Hepatocyte (in vitro differentiated cells): ENCODE results near the gene PHC1. TPM values are rescaled to one million over a fixed set of nuclear protein-coding genes. Genes with fewer than 3 reads are reported as not detected.

ENCODE experiments used
- DNase-seq: peaks from one replicate; pipeline ENCODE4 v3.0.0-alpha.2; 2016; ENCODE audit warnings: low spot score
- H2AFZ ChIP-seq: fragments of 200-600 bp; sonication (generic); 2 replicates; pipeline ENCODE4 v1.6.0; 2016; ENCODE audit warnings: antibody characterized with exemption, mild to moderate bottlenecking
- H3K27ac ChIP-seq: fragments of 200-600 bp; sonication (generic); 2 replicates; pipeline ENCODE4 v1.5.1; 2016; ENCODE audit warnings: mild to moderate bottlenecking
- H3K27me3 ChIP-seq: fragments of 200-600 bp; sonication (generic); 2 replicates; pipeline ENCODE4 v1.6.1; 2016
- H3K36me3 ChIP-seq: fragments of 200-600 bp; sonication (generic); replicated peaks from 2 replicates; pipeline ENCODE4 v1.5.1; 2016; ENCODE audit warnings: low read depth; ENCODE audit not compliant: insufficient read depth
- H3K4me1 ChIP-seq: fragments of 200-600 bp; sonication (generic); 2 replicates; pipeline ENCODE4 v1.5.1; 2016; ENCODE audit warnings: mild to moderate bottlenecking, moderate library complexity; ENCODE audit not compliant: insufficient read depth
- H3K4me2 ChIP-seq: fragments of 200-600 bp; sonication (generic); 2 replicates; pipeline ENCODE4 v1.6.0; 2016
- H3K4me3 ChIP-seq: fragments of 200-600 bp; sonication (generic); 2 replicates; pipeline ENCODE4 v1.5.1; 2016; ENCODE audit warnings: mild to moderate bottlenecking
- H3K79me2 ChIP-seq: fragments of 200-600 bp; sonication (generic); 2 replicates; pipeline ENCODE4 v1.6.0; 2017; ENCODE audit warnings: mild to moderate bottlenecking
- H3K9me2 ChIP-seq: fragments of 200-600 bp; sonication (generic); replicated peaks from 2 replicates; pipeline ENCODE4 v1.6.0; 2017; ENCODE audit warnings: mild to moderate bottlenecking; ENCODE audit not compliant: insufficient read depth
- H3K9me3 ChIP-seq: fragments of 200-600 bp; sonication (generic); 2 replicates; pipeline ENCODE4 v1.5.1; 2016; ENCODE audit warnings: low read depth, mild to moderate bottlenecking
- H4K20me1 ChIP-seq: fragments of 200-600 bp; sonication (generic); 2 replicates; pipeline ENCODE4 v1.6.0; 2016; ENCODE audit warnings: mild to moderate bottlenecking; ENCODE audit not compliant: insufficient read depth, poor library complexity, severe bottlenecking
- CTCF ChIP-seq: fragments of 200-600 bp; sonication (generic); IDR thresholded peaks from 2 replicates; pipeline ENCODE4 v1.5.1; 2016; ENCODE audit warnings: antibody characterized with exemption, mild to moderate bottlenecking; ENCODE audit not compliant: poor library complexity
- EZH2 ChIP-seq: fragments of 200-600 bp; sonication (generic); IDR thresholded peaks from 2 replicates; pipeline ENCODE4 v1.6.1; 2016; ENCODE audit warnings: antibody characterized with exemption, mild to moderate bottlenecking, borderline replicate concordance
- EZH2phosphoT487 ChIP-seq: fragments of 200-600 bp; sonication (generic); IDR thresholded peaks from one replicate; pipeline ENCODE4 v1.6.1; 2018; ENCODE audit warnings: antibody characterized with exemption, mild to moderate bottlenecking, low read depth, moderate library complexity; ENCODE audit not compliant: unreplicated experiment, severe bottlenecking
- WGBS: methylation state at CpG from one replicate; pipeline ENCODE4 v1.1.6; 2016; ENCODE audit warnings: low lambda C conversion rate; ENCODE audit errors: missing lambda C conversion rate; 5-methylcytosine and 5-hydroxymethylcytosine counted together
- polyA plus RNA-seq: library from polyadenylated mRNA; unstranded; fragments of >200 nt; fragmentation: Nextera tagmentation; extraction: Ambion mirVana; gene quantifications from 2 replicates; pipeline ENCODE4 v1.2.1, GENCODE V29; 2016
- total RNA-seq: library from RNA; depleted of rRNA; stranded (reverse); fragments of >200 nt; gene quantifications from 2 replicates; pipeline ENCODE4 v1.2.3, GENCODE V29; 2014

Gene PHC1
- total and polyA plus RNA-seq, 2 experiments from 2014 or later: 25.8 to 38.8 TPM

GRCh38 chr12:8906266-8907180, 7.8 kb upstream of the PHC1 start:
- no peak for DNase-seq
- Histone ChIP-seq H2AFZ (no peak overlapping the region), H3K9me3 (no peaks in the 10 kb centered on the region), H3K36me3 (no peaks in the 10 kb centered on the region), H3K4me2 (no peak overlapping the region), H3K27ac (no peak overlapping the region), H4K20me1 (no peaks in the 10 kb centered on the region), H3K9me2 (no peaks in the 10 kb centered on the region), H3K79me2 (no peaks in the 10 kb centered on the region), H3K4me3 (no peak overlapping the region), H3K4me1 (peaks cover 3% of the 10 kb centered on the region), H3K27me3 (no peaks in the 10 kb centered on the region)
- TF ChIP-seq EZH2: no peak
- no peak for TF ChIP-seq EZH2phosphoT487
- no peak for TF ChIP-seq CTCF
- WGBS: 83% methylated on average over 16 of the region's 16 CpGs

DNA sequence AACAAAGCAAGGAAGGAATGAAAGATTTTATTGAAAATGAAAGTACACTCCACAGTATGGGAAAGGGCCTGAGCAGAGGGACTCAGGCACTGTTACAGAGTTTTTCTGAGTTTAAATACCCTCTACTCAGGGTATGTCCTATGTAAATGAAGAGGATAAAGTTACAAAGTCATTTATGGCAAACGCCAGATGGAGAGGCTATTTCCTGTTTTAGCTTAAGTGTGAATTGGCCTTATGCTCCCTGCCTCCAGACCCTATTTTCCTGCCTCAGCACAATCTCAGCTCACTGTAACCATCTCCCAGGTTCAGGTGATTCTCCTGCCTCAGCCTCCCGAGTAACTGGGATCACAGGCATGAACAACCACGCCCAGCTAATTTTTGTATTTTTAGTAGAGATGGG, 6.8 kb upstream of the PHC1 start:
- no peaks in the 10 kb centered on the region for H3K27me3 ChIP-seq
- H3K4me2 ChIP-seq: no peak overlapping the region
- no peak for TF ChIP-seq EZH2phosphoT487
- TF ChIP-seq CTCF: no peak
- no peak for TF ChIP-seq EZH2
- H3K4me3 ChIP-seq: no peak overlapping the region
- no peaks in the 10 kb centered on the region for H4K20me1 ChIP-seq
- H3K36me3 ChIP-seq: no peaks in the 10 kb centered on the region
- H3K9me3 ChIP-seq: no peaks in the 10 kb centered on the region
- H3K4me1 ChIP-seq: peaks cover 13% of the 10 kb centered on the region
- no peaks in the 10 kb centered on the region for H3K9me2 ChIP-seq
- no peak for DNase-seq
- H3K79me2 ChIP-seq: no peaks in the 10 kb centered on the region
- H2AFZ ChIP-seq: no peak overlapping the region
- 81% methylated on average over 3 of the region's 3 CpGs for WGBS
- H3K27ac ChIP-seq: no peak overlapping the region

- Histone ChIP-seq H3K27ac (no peak overlapping the region), H3K27me3 (no peaks in the 10 kb centered on the region), H3K36me3 (no peaks in the 10 kb centered on the region), H3K4me2 (no peak overlapping the region), H2AFZ (no peak overlapping the region), H3K9me2 (no peaks in the 10 kb centered on the region), H3K4me3 (no peak overlapping the region), H3K4me1 (peaks cover 23% of the 10 kb centered on the region), H3K9me3 (no peaks in the 10 kb centered on the region), H4K20me1 (no peaks in the 10 kb centered on the region), H3K79me2 (no peaks in the 10 kb centered on the region)
- WGBS: 84% methylated on average over 5 of the region's 5 CpGs
- no peak for TF ChIP-seq EZH2phosphoT487
- TF ChIP-seq CTCF: no peak
- no peak for TF ChIP-seq EZH2
- no peak for DNase-seq
These were observed 4.6 kb upstream of the PHC1 start for GRCh38 chr12:8909752-8910151.
